ENCODE results near the gene RIC3.

The RIC3 gene

GRCh38 chr11:8103909-8104308 is 64.9 kb downstream of the RIC3 start:
- DNase-seq (no peak), ATAC-seq (replicated peaks) (no peak)
- Mint-ChIP-seq H3K4me1 (no peaks in the 10 kb centered on the region), H3K27me3 (no peaks in the 10 kb centered on the region), H3K36me3 (peaks cover 8 to 13% of the 10 kb centered on the region in 2 donors), H3K27ac (no peak overlapping the region), H3K9me3 (no peaks in the 10 kb centered on the region), H3K4me3 (no peak overlapping the region)

- ATAC-seq (replicated peaks): no peak
- H3K36me3 Mint-ChIP-seq: peaks cover 8 to 13% of the 10 kb centered on the region in 2 donors
These were observed 65.9 kb downstream of the RIC3 start for GRCh38 chr11:8102965-8103364.

GRCh38 chr11:8102296-8102915 is 66.4 kb downstream of the RIC3 start:
- no peaks in the 10 kb centered on the region for H3K4me1 Mint-ChIP-seq
- ATAC-seq (replicated peaks) (no peak), DNase-seq (no peak)
- no peaks in the 10 kb centered on the region for H3K9me3 Mint-ChIP-seq
- H3K27ac Mint-ChIP-seq: no peak overlapping the region
- no peaks in the 10 kb centered on the region for H3K27me3 Mint-ChIP-seq
- H3K36me3 Mint-ChIP-seq: peaks cover 8 to 13% of the 10 kb centered on the region in 2 donors
- no peak overlapping the region for H3K4me3 Mint-ChIP-seq

More at GRCh38 chr11:8102965-8103364, 65.9 kb downstream of the RIC3 start:
- H3K9me3 Mint-ChIP-seq: no peaks in the 10 kb centered on the region
- no peak overlapping the region for H3K4me3 Mint-ChIP-seq
- no peaks in the 10 kb centered on the region for H3K4me1 Mint-ChIP-seq
- no peak overlapping the region for H3K27ac Mint-ChIP-seq
- H3K27me3 Mint-ChIP-seq: no peaks in the 10 kb centered on the region
- no peak for DNase-seq

- no peak for DNase-seq
- no peaks in the 10 kb centered on the region for H3K27me3 Mint-ChIP-seq
- H3K4me3 Mint-ChIP-seq: no peak overlapping the region
- no peak overlapping the region for H3K27ac Mint-ChIP-seq
- ATAC-seq (replicated peaks): no peak
- H3K36me3 Mint-ChIP-seq: peaks cover 7 to 11% of the 10 kb centered on the region in 2 donors
- no peaks in the 10 kb centered on the region for H3K9me3 Mint-ChIP-seq
- no peaks in the 10 kb centered on the region for H3K4me1 Mint-ChIP-seq
These were observed 67.4 kb downstream of the RIC3 start for GRCh38 chr11:8101421-8101820.

GRCh38 chr11:8100605-8101004 is 68.2 kb downstream of the RIC3 start:
- H3K27ac Mint-ChIP-seq: no peak overlapping the region
- H3K4me1 Mint-ChIP-seq: no peaks in the 10 kb centered on the region
- H3K9me3 Mint-ChIP-seq: no peaks in the 10 kb centered on the region
- no peaks in the 10 kb centered on the region for H3K27me3 Mint-ChIP-seq
- no peak for ATAC-seq (replicated peaks)
- no peak overlapping the region for H3K4me3 Mint-ChIP-seq
- DNase-seq: no peak
- H3K36me3 Mint-ChIP-seq: peaks cover 4 to 8% of the 10 kb centered on the region in 2 donors

GRCh38 chr11:8100158-8100557 is 68.7 kb downstream of the RIC3 start:
- Mint-ChIP-seq H3K27ac (no peak overlapping the region), H3K36me3 (peaks cover 4 to 8% of the 10 kb centered on the region in 2 donors), H3K4me1 (no peaks in the 10 kb centered on the region), H3K4me3 (no peak overlapping the region), H3K27me3 (no peaks in the 10 kb centered on the region), H3K9me3 (no peaks in the 10 kb centered on the region)
- ATAC-seq (replicated peaks) (no peak), DNase-seq (no peak)

- peak; percentile 67 to 80 for ATAC-seq (replicated peaks)
- Mint-ChIP-seq H3K4me1 (no peaks in the 10 kb centered on the region), H3K27me3 (no peaks in the 10 kb centered on the region), H3K27ac (no peak overlapping the region), H3K9me3 (no peaks in the 10 kb centered on the region), H3K4me3 (no peak overlapping the region), H3K36me3 (peaks cover 4 to 8% of the 10 kb centered on the region in 2 donors)
- DNase-seq: peak; percentile 50
These were observed 69.4 kb downstream of the RIC3 start for GRCh38 chr11:8099291-8099899.

GRCh38 chr11:8098879-8099278 is 69.9 kb downstream of the RIC3 start:
- DNase-seq: no peak
- H3K27me3 Mint-ChIP-seq: no peaks in the 10 kb centered on the region
- no peak overlapping the region for H3K4me3 Mint-ChIP-seq
- no peaks in the 10 kb centered on the region for H3K4me1 Mint-ChIP-seq
- H3K36me3 Mint-ChIP-seq: peaks cover 0 to 6% of the 10 kb centered on the region in 2 donors
- H3K9me3 Mint-ChIP-seq: no peaks in the 10 kb centered on the region
- no peak overlapping the region for H3K27ac Mint-ChIP-seq
- ATAC-seq (replicated peaks): no peak

GRCh38 chr11:8098361-8098760 is 70.5 kb downstream of the RIC3 start:
- no peaks in the 10 kb centered on the region for H3K4me1 Mint-ChIP-seq
- DNase-seq (no peak), ATAC-seq (replicated peaks) (no peak)
- no peak overlapping the region for H3K27ac Mint-ChIP-seq
- H3K4me3 Mint-ChIP-seq: no peak overlapping the region
- no peaks in the 10 kb centered on the region for H3K9me3 Mint-ChIP-seq
- H3K27me3 Mint-ChIP-seq: no peaks in the 10 kb centered on the region
- peaks cover 0 to 2% of the 10 kb centered on the region in 2 donors for H3K36me3 Mint-ChIP-seq

- ATAC-seq (replicated peaks) (no peak), DNase-seq (no peak)
- H3K9me3 Mint-ChIP-seq: no peaks in the 10 kb centered on the region
- H3K4me1 Mint-ChIP-seq: peaks cover 0 to under 1% of the 10 kb centered on the region in 2 donors
- H3K36me3 Mint-ChIP-seq: peaks cover 0 to 1% of the 10 kb centered on the region in 2 donors
- H3K4me3 Mint-ChIP-seq: no peak overlapping the region
- H3K27me3 Mint-ChIP-seq: no peaks in the 10 kb centered on the region
- H3K27ac Mint-ChIP-seq: no peak overlapping the region
These were observed 70.9 kb downstream of the RIC3 start for GRCh38 chr11:8097926-8098325.

GRCh38 chr11:8097468-8097867 is 71.4 kb downstream of the RIC3 start:
- H3K4me1 Mint-ChIP-seq: peaks cover 4 to 5% of the 10 kb centered on the region in 2 donors
- ATAC-seq (replicated peaks): no peak
- no peaks in the 10 kb centered on the region for H3K27me3 Mint-ChIP-seq
- DNase-seq: no peak
- H3K27ac Mint-ChIP-seq: no peak overlapping the region
- H3K9me3 Mint-ChIP-seq: no peaks in the 10 kb centered on the region
- H3K36me3 Mint-ChIP-seq: peaks cover 0 to 1% of the 10 kb centered on the region in 2 donors
- no peak overlapping the region for H3K4me3 Mint-ChIP-seq

GRCh38 chr11:8097062-8097461 is 71.8 kb downstream of the RIC3 start:
- Mint-ChIP-seq H3K9me3 (no peaks in the 10 kb centered on the region), H3K36me3 (peaks cover 0 to 1% of the 10 kb centered on the region in 2 donors), H3K27ac (no peak overlapping the region), H3K4me3 (no peak overlapping the region), H3K4me1 (peaks cover 4 to 5% of the 10 kb centered on the region in 2 donors), H3K27me3 (no peaks in the 10 kb centered on the region)
- DNase-seq: no peak
- no peak for ATAC-seq (replicated peaks)

GRCh38 chr11:8096575-8096974 is 72.2 kb downstream of the RIC3 start:
- Mint-ChIP-seq H3K27ac (no peak overlapping the region), H3K4me3 (no peak overlapping the region), H3K9me3 (no peaks in the 10 kb centered on the region), H3K27me3 (no peaks in the 10 kb centered on the region), H3K4me1 (peaks cover 4 to 5% of the 10 kb centered on the region in 2 donors), H3K36me3 (peaks cover 0 to 1% of the 10 kb centered on the region in 2 donors)
- no peak for DNase-seq
- ATAC-seq (replicated peaks): no peak

- ATAC-seq (replicated peaks): no peak
- H3K4me1 Mint-ChIP-seq: peaks cover 4 to 5% of the 10 kb centered on the region in 2 donors
- peaks cover 0 to 1% of the 10 kb centered on the region in 2 donors for H3K36me3 Mint-ChIP-seq
- no peak for DNase-seq
- H3K9me3 Mint-ChIP-seq: no peaks in the 10 kb centered on the region
- H3K4me3 Mint-ChIP-seq: no peak overlapping the region
- H3K27me3 Mint-ChIP-seq: no peaks in the 10 kb centered on the region
- no peak overlapping the region for H3K27ac Mint-ChIP-seq
These were observed 72.9 kb downstream of the RIC3 start for GRCh38 chr11:8095806-8096522.

- Mint-ChIP-seq H3K4me3 (no peak overlapping the region), H3K4me1 (peaks cover 4 to 5% of the 10 kb centered on the region in 2 donors), H3K9me3 (no peaks in the 10 kb centered on the region), H3K36me3 (peaks cover 0 to 1% of the 10 kb centered on the region in 2 donors), H3K27ac (no peak overlapping the region), H3K27me3 (peaks cover 0 to 3% of the 10 kb centered on the region in 2 donors)
- DNase-seq (no peak), ATAC-seq (replicated peaks) (no peak)
These were observed 73.5 kb downstream of the RIC3 start for GRCh38 chr11:8095371-8095770.
